HG02884 (cell line): ENCODE results near the gene PLSCR2.
"Not testable (repeated sequence)": the region's sequence is repeated elsewhere in the genome, so short reads cannot be mapped to it uniquely, and the experiment has no call there.

Source experiments
- ATAC-seq: cut with Tn5 transposase; IDR thresholded peaks from one replicate; pipeline ENCODE4 v1.9.1; 2021; ENCODE audit warnings: mild to moderate bottlenecking, moderate library complexity; ENCODE audit not compliant: unreplicated experiment

Gene PLSCR2

GRCh38 chr3:146421819-146422759 lies 47.3 kb downstream of the PLSCR2 start:
- no peak for ATAC-seq

GRCh38 chr3:146416366-146416765 lies 53.0 kb downstream of the PLSCR2 start:
- no peak for ATAC-seq

GRCh38 chr3:146414010-146414409 lies 55.4 kb downstream of the PLSCR2 start:
- ATAC-seq = no peak

- not testable (repeated sequence) for ATAC-seq
Measured at GRCh38 chr3:146412711-146413110, 56.6 kb downstream of the PLSCR2 start.

GRCh38 chr3:146407956-146408355 lies 61.4 kb downstream of the PLSCR2 start:
- ATAC-seq = no peak

GRCh38 chr3:146404436-146404835 lies 64.9 kb downstream of the PLSCR2 start:
- no peak for ATAC-seq

- no peak for ATAC-seq
Measured at GRCh38 chr3:146403792-146404191, 65.6 kb downstream of the PLSCR2 start.

GRCh38 chr3:146396792-146397191 lies 72.6 kb downstream of the PLSCR2 start:
- no peak for ATAC-seq

GRCh38 chr3:146395164-146395563 lies 74.2 kb downstream of the PLSCR2 start:
- no peak for ATAC-seq

GRCh38 chr3:146390957-146391356 lies 78.4 kb downstream of the PLSCR2 start:
- ATAC-seq = no peak

- no peak for ATAC-seq
Measured at GRCh38 chr3:146390006-146390772, 79.2 kb downstream of the PLSCR2 start.

- ATAC-seq = no peak
Measured at GRCh38 chr3:146387566-146387965, 81.8 kb downstream of the PLSCR2 start.

GRCh38 chr3:146386936-146387335 lies 82.4 kb downstream of the PLSCR2 start:
- ATAC-seq = no peak

GRCh38 chr3:146384786-146385185 lies 84.6 kb downstream of the PLSCR2 start:
- ATAC-seq = no peak
